ENCODE data around the gene SPDYE4. TPM values are rescaled to one million over a fixed set of nuclear protein-coding genes. Genes with fewer than 3 reads are reported as not detected.

The SPDYE4 gene
- polyA plus RNA-seq, 1 of the 3 experiments (the other 2 are of a cell fraction), result not detected

- DNase-seq, result no peak
- CTCF ChIA-PET, result interaction anchor here (1.6 kb wide), 1 partner anchor 14 kb away, joined by 9 read pairs; no protein-coding TSS in a partner anchor
- no peaks in the 10 kb centered on the region for H3K36me3 ChIP-seq (replicated peaks in 1 of 2; ENCODE audit: control insufficient read depth in 1 of 2, insufficient read depth in 2 of 2, low read length in 1 of 2)
Measured at GRCh38 chr17:8732406-8733085, 25.8 kb downstream of the SPDYE4 start.

More at GRCh38 chr17:8732406-8733085, 25.8 kb downstream of the SPDYE4 start:
- no peaks in the 10 kb centered on the region for H3K79me2 ChIP-seq (ENCODE audit: insufficient read depth)
- H2AFZ ChIP-seq (ENCODE audit: low read depth), result no peak overlapping the region
- H3K9me2 ChIP-seq, result no peaks in the 10 kb centered on the region
- no peak overlapping the region for H3K9ac ChIP-seq
- no peak for TF ChIP-seq FOSL2 (IDR thresholded peaks at IDR 0.05; ENCODE audit: borderline replicate concordance, low read depth)
- TF ChIP-seq USF2 (IDR thresholded peaks at IDR 0.05; ENCODE audit: borderline replicate concordance, low read depth, low read length), result no peak
- no peak for TF ChIP-seq FOXJ3 (CRISPR knock-in tag; IDR thresholded peaks at IDR 0.05)
- no peak for TF ChIP-seq EP300 (IDR thresholded peaks at IDR 0.05; ENCODE audit: borderline replicate concordance in 1 of 2, low read depth in 1 of 2, low read length in 1 of 2)
- TF ChIP-seq USF1 (IDR thresholded peaks at IDR 0.05; ENCODE audit: borderline replicate concordance, low read depth), result no peak
- no peak for TF ChIP-seq IRF3 (IDR thresholded peaks at IDR 0.05; ENCODE audit: low read depth, low read length)
- no peak for TF ChIP-seq ZBTB33 (IDR thresholded peaks at IDR 0.05; ENCODE audit: borderline replicate concordance, low read depth)
- TF ChIP-seq MEF2A (IDR thresholded peaks at IDR 0.05; ENCODE audit: borderline replicate concordance, low read depth), result no peak
- no peak for TF ChIP-seq RXRA (IDR thresholded peaks at IDR 0.05; ENCODE audit: borderline replicate concordance, low read depth)
- TF ChIP-seq GATA2 (CRISPR knock-in tag; IDR thresholded peaks at IDR 0.05), result no peak
- no peak for TF ChIP-seq FOXM1 (IDR thresholded peaks at IDR 0.05; ENCODE audit: low read depth)
- 49% methylated on average over 7 of the region's 7 CpGs for WGBS (ENCODE audit: low lambda C conversion rate)
- POLR2A ChIA-PET, result no interaction called here
- no peaks in the 10 kb centered on the region for H3K27me3 ChIP-seq (ENCODE audit: insufficient read depth)
- H3K4me1 ChIP-seq (ENCODE audit: control insufficient read depth in 1 of 2, insufficient read depth in 2 of 2, low read depth in 1 of 2, low read length in 1 of 2), result no peaks in the 10 kb centered on the region; a peak in 1 of 4 replicates
- no peaks in the 10 kb centered on the region for H3K9me3 ChIP-seq
- H3K27ac ChIP-seq (ENCODE audit: low read depth in 2 of 2, low read length in 1 of 2), result no peak overlapping the region
- H3F3A ChIP-seq (replicated peaks; ENCODE audit: insufficient read depth), result no peaks in the 10 kb centered on the region
- no peak overlapping the region for H3K4me3 ChIP-seq (ENCODE audit: low read depth in 2 of 2, low read length in 1 of 2)
- no peaks in the 10 kb centered on the region for H4K20me1 ChIP-seq (ENCODE audit: insufficient read depth)
- no peak overlapping the region for H3K4me2 ChIP-seq
